Keratinocyte (primary cell): ENCODE data around the gene RNPEP. TPM values are rescaled to one million over a fixed set of nuclear protein-coding genes. Genes with fewer than 3 reads are reported as not detected.

Experiments
- DNase-seq: peaks from one replicate; pipeline ENCODE4 v3.0.0-alpha.2; 2011; ENCODE audit warnings: low read depth, missing footprints, low spot score
- FAIRE-seq: peaks from 2 replicates; lab custom pipeline; 2011; peaks lifted over from hg19 to GRCh38; lab: Jason Lieb, UNC
- H2AFZ ChIP-seq: 2 replicates; pipeline ENCODE4 v1.6.0; 2012; ENCODE audit warnings: low read length, control low read depth, inconsistent platforms; ENCODE audit not compliant: control insufficient read depth
- H3K27ac ChIP-seq: 2 replicates; pipeline ENCODE4 v1.5.1; 2011; ENCODE audit warnings: low read length; ENCODE audit not compliant: control insufficient read depth, insufficient read depth
- H3K27me3 ChIP-seq: 3 replicates; pipeline ENCODE4 v1.6.0; 2011; ENCODE audit warnings: low read length; ENCODE audit not compliant: control insufficient read depth, insufficient read depth; ENCODE audit errors: extremely low read depth
- H3K36me3 ChIP-seq, 2 experiments: 2 replicates in 1 of 2; 3 replicates in 1 of 2; pipeline ENCODE4 v1.5.1; 2011; ENCODE audit warnings: low read length in 2 of 2, mild to moderate bottlenecking in 1 of 2; ENCODE audit not compliant: control insufficient read depth in 2 of 2, insufficient read depth in 2 of 2; ENCODE audit errors: extremely low read depth in 1 of 2
- H3K4me1 ChIP-seq: 3 replicates; pipeline ENCODE4 v1.5.1; 2011; ENCODE audit warnings: low read length; ENCODE audit not compliant: control insufficient read depth, insufficient read depth; ENCODE audit errors: extremely low read depth
- H3K4me2 ChIP-seq: 3 replicates; pipeline ENCODE4 v1.6.0; 2011; ENCODE audit warnings: low read depth, low read length; ENCODE audit not compliant: control insufficient read depth, insufficient read depth; ENCODE audit errors: extremely low read depth
- H3K4me3 ChIP-seq, 3 experiments: fragments of 200-600 bp in 1 of 3; sonication (generic) in 1 of 3; 2 replicates in 2 of 3; 3 replicates in 1 of 3; pipeline ENCODE4 v1.5.1; 2011 to 2016; ENCODE audit warnings: low read length in 3 of 3, mild to moderate bottlenecking in 3 of 3, control low read depth in 2 of 3, inconsistent platforms in 1 of 3, low read depth in 1 of 3, mixed read lengths in 1 of 3, mixed run types in 1 of 3, moderate library complexity in 1 of 3; ENCODE audit not compliant: control insufficient read depth in 2 of 3, insufficient read depth in 2 of 3; ENCODE audit errors: extremely low read depth in 1 of 3
- H3K79me2 ChIP-seq: 2 replicates; pipeline ENCODE4 v1.6.0; 2012; ENCODE audit warnings: low read length; ENCODE audit not compliant: control insufficient read depth, insufficient read depth
- H3K9ac ChIP-seq: 3 replicates; pipeline ENCODE4 v1.6.0; 2011; ENCODE audit warnings: low read length; ENCODE audit not compliant: control insufficient read depth, insufficient read depth; ENCODE audit errors: extremely low read depth
- H3K9me1 ChIP-seq: 3 replicates; pipeline ENCODE4 v1.6.0; 2011; ENCODE audit warnings: low read length; ENCODE audit not compliant: control insufficient read depth, insufficient read depth; ENCODE audit errors: extremely low read depth
- H3K9me3 ChIP-seq: 2 replicates; pipeline ENCODE4 v1.5.1; 2012; ENCODE audit warnings: low read depth, low read length; ENCODE audit not compliant: control insufficient read depth
- H4K20me1 ChIP-seq: 3 replicates; pipeline ENCODE4 v1.6.0; 2011; ENCODE audit warnings: low read length; ENCODE audit not compliant: control insufficient read depth, insufficient read depth; ENCODE audit errors: extremely low read depth
- EZH2 ChIP-seq: IDR thresholded peaks from one replicate; pipeline ENCODE4 v1.6.1; 2012; ENCODE audit warnings: inconsistent platforms, mild to moderate bottlenecking, low read length, moderate library complexity
- dilution Hi-C: fragments of 300-500 bp; cut with MboI; formaldehyde crosslinking; loops from one replicate; pipeline ENCODE4 v1.7.0; 2020; ENCODE audit warnings: low sequenced_read_pairs; ENCODE audit not compliant: extremely low pct_ligation_motif_present
- polyA plus RNA-seq, 5 experiments: library from polyadenylated mRNA; depleted of rRNA in 3 of 5; stranded (reverse) in 3 of 5; stranded (forward) in 1 of 5; unstranded in 1 of 5; fragments of >200 nt; gene quantifications; 1 replicate in 1 of 5; 2 replicates in 3 of 5; 3 replicates in 1 of 5; pipeline versions ENCODE4 v1.2.1 to v1.2.3, GENCODE V29; 2011 to 2012; ENCODE audit warnings: missing spikeins in 2 of 5, low read depth in 1 of 5, low replicate concordance in 1 of 5
- TF ChIP-seq, protein P1 (sequence below), 3 experiments: IDR thresholded peaks in 1 of 3; conservative IDR thresholded peaks in 1 of 3; optimal IDR thresholded peaks in 1 of 3; 2 replicates in 2 of 3; 3 replicates in 1 of 3; pipeline versions ENCODE3 to v1.5.1; 2011; ENCODE audit warnings: low read length in 3 of 3, mild to moderate bottlenecking in 3 of 3, moderate library complexity in 2 of 3, control low read depth in 1 of 3, inconsistent platforms in 1 of 3; ENCODE audit not compliant: insufficient read depth in 2 of 3; ENCODE audit errors: extremely low read depth in 1 of 3

Gene RNPEP
- polyA plus RNA-seq, 1 donor (not counting 4 experiments of a cell fraction or from before 2014, with no cell fraction given): 63.0 TPM

DNA sequence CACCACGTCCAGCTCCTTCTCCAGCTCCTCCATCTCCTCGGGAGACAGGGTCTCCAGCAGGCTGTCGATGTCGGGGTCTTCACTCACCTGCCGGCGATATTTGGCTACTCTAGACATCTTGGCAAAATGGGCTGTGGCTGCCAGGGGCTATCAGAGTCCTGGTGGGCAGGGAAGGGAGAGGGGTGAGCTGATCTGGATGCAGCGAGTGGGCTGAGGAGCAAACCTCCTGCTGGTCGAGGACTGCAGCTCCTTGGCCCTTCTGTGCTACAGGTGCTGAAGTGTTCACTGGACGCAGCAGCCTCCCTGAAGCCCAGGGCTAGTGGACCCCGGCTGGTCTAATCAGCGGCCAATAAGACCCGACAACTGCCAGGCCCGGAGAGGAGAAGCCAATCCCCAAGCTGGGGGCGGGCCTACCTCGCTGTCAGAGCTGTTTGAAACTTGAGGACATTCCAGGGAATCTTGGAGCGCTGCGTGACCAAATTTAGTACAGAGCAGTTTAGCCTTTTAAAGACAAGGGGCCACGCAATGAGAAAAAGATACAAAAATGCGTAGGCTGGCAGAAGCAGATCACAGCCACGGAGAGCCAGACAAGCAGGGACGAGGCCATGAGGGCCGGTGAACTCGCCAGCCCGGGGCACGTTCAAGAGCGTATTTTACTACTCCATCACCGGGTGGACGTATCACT lies 36.1 kb upstream of the RNPEP start, which contains the start of gene LMOD1:
LMOD1 (minus strand) TSS at position 325 of the 685 bp plus-strand sequence; CDS start at position 117, 208 bp downstream.
- H3K9me1 ChIP-seq: no peaks in the 10 kb centered on the region
- TF ChIP-seq, protein P1, sequence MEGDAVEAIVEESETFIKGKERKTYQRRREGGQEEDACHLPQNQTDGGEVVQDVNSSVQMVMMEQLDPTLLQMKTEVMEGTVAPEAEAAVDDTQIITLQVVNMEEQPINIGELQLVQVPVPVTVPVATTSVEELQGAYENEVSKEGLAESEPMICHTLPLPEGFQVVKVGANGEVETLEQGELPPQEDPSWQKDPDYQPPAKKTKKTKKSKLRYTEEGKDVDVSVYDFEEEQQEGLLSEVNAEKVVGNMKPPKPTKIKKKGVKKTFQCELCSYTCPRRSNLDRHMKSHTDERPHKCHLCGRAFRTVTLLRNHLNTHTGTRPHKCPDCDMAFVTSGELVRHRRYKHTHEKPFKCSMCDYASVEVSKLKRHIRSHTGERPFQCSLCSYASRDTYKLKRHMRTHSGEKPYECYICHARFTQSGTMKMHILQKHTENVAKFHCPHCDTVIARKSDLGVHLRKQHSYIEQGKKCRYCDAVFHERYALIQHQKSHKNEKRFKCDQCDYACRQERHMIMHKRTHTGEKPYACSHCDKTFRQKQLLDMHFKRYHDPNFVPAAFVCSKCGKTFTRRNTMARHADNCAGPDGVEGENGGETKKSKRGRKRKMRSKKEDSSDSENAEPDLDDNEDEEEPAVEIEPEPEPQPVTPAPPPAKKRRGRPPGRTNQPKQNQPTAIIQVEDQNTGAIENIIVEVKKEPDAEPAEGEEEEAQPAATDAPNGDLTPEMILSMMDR (optimal IDR thresholded peaks at IDR 0.05 in 1 of 3, IDR thresholded peaks at IDR 0.05 in 1 of 3, conservative IDR thresholded peaks at IDR 0.05 in 1 of 3; ENCODE audit: extremely low read depth in 1 of 3, insufficient read depth in 2 of 3, low read length in 3 of 3): no peak
- TF ChIP-seq EZH2: no peak
- H3K79me2 ChIP-seq: no peaks in the 10 kb centered on the region
- dilution Hi-C loops: no loop called here
- FAIRE-seq (no peak), DNase-seq (no peak)
- H3K4me2 ChIP-seq: peak within 1 kb of the TSS; percentile 47
- H3K27me3 ChIP-seq: peaks cover 36% of the 10 kb centered on the region
- no peak within 1 kb of the TSS for H3K27ac ChIP-seq
- no peaks in the 10 kb centered on the region for H3K4me1 ChIP-seq
- H3K4me3 ChIP-seq: no peak within 1 kb of the TSS
- no peaks in the 10 kb centered on the region for H4K20me1 ChIP-seq
- H3K36me3 ChIP-seq: no peaks in the 10 kb centered on the region
- no peak within 1 kb of the TSS for H3K9ac ChIP-seq
- H2AFZ ChIP-seq: no peak within 1 kb of the TSS
- H3K9me3 ChIP-seq: no peaks in the 10 kb centered on the region

DNA sequence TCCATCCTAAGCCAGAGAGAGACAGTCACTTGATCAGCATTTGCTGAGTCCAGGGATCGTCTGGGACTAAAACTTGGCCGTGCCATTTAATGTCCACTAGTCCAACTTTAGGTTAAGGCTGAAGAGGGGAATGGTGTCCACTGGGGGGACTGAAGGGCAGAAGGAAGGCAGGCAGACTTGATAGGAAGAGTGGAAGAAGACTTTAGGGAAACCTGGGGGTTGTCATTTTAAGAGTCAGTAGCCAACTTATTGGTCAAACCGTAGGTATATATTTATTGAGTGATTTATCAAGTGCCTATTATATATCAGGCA lies 34.8 kb upstream of the RNPEP start:
- Histone ChIP-seq H2AFZ (no peak overlapping the region), H4K20me1 (no peaks in the 10 kb centered on the region), H3K79me2 (no peaks in the 10 kb centered on the region), H3K9me3 (no peaks in the 10 kb centered on the region), H3K9ac (no peak overlapping the region), H3K9me1 (no peaks in the 10 kb centered on the region), H3K4me2 (no peak overlapping the region), H3K4me3 (no peak overlapping the region), H3K36me3 (no peaks in the 10 kb centered on the region), H3K4me1 (no peaks in the 10 kb centered on the region), H3K27ac (no peak overlapping the region), H3K27me3 (peaks cover 36% of the 10 kb centered on the region)
- FAIRE-seq: no peak
- DNase-seq: no peak
- TF ChIP-seq, protein P1 (optimal IDR thresholded peaks at IDR 0.05 in 1 of 3, IDR thresholded peaks at IDR 0.05 in 1 of 3, conservative IDR thresholded peaks at IDR 0.05 in 1 of 3; ENCODE audit: extremely low read depth in 1 of 3, insufficient read depth in 2 of 3, low read length in 3 of 3): no peak
- no peak for TF ChIP-seq EZH2
- dilution Hi-C loops: no loop called here
